GM12874 (cell line): ENCODE data around the gene RNF39.

Experiments used
- TF ChIP-seq, protein P1 (sequence below): IDR thresholded peaks from 2 replicates; pipeline ENCODE4 v1.5.1; 2011; ENCODE audit warnings: low read depth, mild to moderate bottlenecking, control low read depth, low read length, moderate library complexity; ENCODE audit not compliant: insufficient read depth

RNF39 gene

DNA sequence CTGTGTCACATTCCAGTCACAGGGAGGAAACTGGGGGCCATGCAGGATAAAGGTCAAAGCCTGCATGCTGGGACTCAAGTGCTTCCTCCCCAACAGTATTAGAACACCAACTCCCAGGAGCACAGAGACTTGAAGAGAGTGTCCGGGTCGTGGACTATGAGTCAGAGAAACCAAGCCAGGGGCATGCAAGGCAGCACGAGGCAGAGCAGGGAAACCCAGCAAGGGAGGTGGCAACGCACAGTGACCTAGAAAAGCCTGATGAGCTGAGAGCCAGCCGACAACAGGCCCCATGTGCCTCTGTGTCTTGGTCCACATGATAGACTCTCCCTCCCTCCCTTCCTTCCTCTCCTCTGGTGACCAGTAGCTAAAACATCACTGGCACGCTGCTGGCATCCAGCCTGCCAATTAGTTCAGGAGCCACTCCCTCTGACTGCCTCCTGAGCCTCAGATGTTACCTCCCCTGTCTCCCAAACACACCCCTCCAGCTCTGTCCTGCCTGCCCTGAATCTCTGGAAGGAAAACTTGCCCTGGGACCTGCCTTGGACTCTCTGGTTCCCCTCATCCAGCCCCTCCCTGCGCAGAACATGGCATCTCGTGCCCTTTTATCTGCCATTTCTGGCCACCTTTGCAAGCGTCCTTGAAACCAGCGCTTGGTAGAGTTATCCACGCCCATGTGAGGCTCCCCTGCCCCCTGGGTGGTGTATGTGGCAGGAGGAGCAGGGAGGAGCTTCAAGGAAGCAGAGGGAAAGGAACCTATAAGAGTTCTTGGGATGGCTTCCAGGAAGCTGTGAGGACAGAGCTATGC lies 16.2 kb upstream of the RNF39 start:
- TF ChIP-seq, protein P1, sequence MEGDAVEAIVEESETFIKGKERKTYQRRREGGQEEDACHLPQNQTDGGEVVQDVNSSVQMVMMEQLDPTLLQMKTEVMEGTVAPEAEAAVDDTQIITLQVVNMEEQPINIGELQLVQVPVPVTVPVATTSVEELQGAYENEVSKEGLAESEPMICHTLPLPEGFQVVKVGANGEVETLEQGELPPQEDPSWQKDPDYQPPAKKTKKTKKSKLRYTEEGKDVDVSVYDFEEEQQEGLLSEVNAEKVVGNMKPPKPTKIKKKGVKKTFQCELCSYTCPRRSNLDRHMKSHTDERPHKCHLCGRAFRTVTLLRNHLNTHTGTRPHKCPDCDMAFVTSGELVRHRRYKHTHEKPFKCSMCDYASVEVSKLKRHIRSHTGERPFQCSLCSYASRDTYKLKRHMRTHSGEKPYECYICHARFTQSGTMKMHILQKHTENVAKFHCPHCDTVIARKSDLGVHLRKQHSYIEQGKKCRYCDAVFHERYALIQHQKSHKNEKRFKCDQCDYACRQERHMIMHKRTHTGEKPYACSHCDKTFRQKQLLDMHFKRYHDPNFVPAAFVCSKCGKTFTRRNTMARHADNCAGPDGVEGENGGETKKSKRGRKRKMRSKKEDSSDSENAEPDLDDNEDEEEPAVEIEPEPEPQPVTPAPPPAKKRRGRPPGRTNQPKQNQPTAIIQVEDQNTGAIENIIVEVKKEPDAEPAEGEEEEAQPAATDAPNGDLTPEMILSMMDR, result no peak

DNA sequence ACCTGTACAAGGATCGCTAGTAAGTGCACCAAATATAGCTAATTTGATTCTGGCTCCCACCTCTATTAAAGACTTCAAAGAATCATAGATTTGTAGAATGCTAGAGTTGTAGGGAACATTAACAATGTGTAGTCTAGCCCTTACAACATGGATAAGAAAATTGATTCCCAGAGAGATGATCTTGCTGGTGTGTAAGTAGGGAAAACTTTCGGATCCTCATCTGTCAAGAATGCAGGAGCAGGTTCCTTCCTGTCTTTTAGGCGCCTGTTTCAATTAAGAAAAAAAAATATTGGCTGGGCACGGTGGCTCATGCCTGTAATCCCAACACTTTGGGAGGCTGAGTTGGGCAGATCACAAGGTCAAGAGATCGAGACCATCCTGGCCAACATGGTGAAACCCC lies 12.3 kb upstream of the RNF39 start:
- TF ChIP-seq, protein P1, result no peak

DNA sequence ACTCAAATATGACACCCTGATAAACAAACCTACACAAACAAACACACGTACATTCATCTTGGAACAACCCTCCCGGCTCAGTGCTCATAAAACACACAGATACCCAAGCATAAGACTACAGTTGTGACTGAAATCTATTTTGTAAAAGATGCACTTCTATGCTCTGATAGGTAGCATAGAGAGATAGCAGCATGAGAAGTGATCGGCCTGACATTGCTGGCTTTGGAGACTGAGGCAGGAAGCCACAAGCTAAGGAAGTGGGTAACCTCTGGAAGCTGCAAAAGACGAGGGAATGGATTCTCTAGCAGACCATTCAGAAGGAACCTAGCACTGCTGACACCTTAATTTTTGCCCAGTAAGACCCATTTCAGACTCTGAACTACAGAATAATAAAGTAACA lies 1.6 kb upstream of the RNF39 start:
- TF ChIP-seq, protein P1, result no peak

DNA sequence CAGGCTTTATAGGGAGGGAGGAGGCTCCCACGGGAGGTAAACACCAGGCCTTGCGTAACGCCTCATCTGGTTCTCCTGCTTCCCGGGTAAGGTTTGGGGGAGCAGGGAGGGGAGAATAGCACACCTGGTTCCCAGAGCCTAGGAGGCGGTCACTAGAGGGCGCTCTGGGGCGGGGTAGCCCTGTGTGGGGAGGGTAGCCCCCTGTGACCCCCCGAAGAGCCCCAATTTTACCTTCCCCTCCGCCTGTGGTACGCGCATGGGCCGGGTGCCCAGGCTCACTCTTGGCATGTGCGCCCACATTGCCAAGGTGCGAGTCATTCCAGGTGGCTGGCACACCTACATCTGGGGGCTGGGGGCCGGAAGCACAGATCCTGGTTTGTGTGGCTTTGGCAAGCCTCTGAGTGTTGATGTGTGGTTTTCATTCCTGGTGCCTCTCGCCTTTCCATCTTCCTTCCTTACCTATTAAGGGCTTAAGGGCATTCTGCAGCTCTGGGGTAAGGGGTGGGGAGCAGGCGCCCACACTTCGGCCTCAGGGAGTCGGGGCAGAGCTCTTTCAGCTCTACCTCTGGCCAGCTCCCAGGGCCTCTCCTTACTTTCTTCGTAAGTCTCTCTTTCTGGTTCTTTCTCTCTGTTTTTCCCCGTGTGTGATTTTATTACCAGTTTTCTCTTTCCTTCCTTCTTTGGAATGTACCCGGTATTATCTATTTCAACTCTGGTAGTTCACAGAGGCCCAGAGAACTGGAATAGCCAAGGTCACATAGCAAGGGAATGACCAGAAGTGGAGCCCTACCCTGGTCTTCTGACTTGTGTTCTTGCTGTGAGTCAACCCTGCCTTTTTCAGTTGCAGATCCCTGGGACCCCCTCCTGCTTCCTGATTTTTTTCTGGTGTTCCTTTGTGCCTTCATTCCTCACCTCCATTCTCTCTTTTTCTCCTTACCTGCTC lies 492 bp upstream of the RNF39 start:
- TF ChIP-seq, protein P1, result peak; percentile 45

DNA sequence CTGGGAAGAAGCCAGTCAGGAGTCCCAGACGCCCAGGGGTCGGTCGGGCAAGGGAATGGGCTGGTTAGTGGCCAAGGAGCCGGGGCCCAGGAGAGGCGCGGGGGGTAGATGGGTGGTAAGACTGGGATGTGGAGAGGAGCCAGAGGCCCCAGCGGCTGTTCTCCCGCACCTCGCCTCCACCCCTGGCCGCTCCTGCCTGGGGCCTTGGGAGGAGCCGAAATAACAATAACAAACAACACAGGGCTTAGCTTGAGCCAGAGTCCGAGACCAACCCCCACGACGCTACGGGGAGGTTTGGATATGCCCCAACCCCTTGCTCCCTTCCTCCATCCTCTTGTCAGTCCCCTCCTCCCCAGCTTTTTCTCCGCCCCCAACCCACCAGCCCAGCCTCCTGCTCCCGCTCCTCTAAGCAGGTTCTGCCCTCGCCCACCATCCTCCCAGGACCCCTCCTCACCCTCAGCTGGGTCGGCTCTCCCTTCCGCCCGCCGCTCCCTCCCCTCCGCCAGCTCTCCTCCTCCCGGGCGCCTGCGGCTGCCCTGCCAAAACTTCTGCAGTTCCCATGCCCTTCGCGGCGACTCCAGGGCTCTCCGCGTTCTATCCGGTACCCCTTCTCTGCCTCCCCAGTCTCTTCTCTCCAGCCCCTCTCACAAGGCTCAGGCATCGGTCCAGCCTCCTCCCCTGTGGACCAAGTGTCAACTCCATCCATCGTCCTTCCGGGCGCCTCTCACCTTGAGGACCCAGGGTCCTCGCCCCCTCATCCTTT lies 1.1 kb downstream of the RNF39 start:
- TF ChIP-seq, protein P1, result no peak

DNA sequence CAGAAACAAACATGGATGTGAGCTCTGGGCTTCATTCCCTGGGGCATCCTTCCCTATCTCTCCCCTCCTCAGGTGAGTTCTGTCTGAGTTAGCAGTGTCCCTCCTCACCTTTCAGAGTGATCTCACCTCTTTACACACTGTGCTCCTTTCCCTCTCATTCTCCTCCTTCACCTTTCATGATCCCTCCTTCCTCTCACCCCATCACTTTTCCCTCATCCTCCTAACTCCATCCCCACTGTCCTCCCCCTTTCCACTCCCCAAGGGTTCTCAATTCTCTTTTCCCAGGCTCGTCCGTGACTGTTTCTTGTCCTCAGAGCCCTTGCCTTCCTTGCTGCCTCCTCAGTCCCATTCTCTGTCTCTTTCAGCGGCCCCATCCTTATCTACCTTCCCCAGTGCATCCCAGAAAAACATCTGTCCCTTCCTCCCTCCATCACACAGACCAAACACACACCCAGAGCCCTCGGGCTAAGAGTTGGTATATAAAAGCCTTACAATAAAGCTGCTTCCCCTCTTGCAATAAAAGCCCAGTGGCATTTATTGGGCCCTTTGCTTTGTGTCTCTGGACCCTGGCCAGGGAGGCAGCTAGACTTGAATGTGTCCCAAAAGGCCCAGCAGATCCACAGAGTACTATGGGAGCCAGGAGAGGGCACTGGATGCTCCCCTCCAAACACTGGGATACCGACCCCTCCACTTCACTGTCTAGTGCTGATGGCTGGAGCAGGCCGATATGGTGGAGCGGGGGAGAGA lies 1.9 kb downstream of the RNF39 start:
- TF ChIP-seq, protein P1, result no peak
